ENCODE results near the gene TBC1D10A.
"Not testable (repeated sequence)": the region's sequence is repeated elsewhere in the genome, so short reads cannot be mapped to it uniquely, and the experiment has no call there.

TBC1D10A gene

DNA sequence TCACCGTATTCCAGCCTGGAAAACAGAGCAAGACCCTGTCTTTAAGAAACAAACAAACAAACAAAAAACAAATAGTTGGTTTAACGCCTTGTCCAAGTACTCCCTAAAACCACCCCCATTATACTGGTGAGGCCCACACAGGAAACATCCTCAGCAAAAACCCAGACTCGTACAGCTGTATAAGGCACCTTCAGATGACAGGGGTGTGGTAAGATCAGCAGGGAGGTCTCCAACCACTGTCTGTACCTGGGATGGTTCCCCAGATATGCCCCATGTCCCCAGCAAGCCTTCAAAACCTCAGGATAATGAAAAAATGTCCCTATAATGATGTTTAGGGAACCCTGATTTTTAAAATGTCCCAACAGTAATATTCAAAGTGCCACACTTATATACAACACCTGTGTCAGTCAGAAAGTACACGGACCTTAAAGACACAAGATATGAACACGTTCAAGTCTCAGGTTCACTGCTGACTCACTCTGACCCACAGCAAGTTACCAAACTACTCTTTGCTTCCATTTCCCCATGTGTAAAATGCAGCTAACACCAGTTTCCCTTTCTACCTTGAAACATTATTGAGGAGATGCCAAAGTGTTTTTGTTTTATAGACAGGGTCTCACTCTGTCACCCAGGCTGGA, 20.6 kb upstream of the TBC1D10A start:
- no peak for DNase-seq (ENCODE audit: low read depth in 2 of 2, low spot score in 1 of 2)

DNA sequence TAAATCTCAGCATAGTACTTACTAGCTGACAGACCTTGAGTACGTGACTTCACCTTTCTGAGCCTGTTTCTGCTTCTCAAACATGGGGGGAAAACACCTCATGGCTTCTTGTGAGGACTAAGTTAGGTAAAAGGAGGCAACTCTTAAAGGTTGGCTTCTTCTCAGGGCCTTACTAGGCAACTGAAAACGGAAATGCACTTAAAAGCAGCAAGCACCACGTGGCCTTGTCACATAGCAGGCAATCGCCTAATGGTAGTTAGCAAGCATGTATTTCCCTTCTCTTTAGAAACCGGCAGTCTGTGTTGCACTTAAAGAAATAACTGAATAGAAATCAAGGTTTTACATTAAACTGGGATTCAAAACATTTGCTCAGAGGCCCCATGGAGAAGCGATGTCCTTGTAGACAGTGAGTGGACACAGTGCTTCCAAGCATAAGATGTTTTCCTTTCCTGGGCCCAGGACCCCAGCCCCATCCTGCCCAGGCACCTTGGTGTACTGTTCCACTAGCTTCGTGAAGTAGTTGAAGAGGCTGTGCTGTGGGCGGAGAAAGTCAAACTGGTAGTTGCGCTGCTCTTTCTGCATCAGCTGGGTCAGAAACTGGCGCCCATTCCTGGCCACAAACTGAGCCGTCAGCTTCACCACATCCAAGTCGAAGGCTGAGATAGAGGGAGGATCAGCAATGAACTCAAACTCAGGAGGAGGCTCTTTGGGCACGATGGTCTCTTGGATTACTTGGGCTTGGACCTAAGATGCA, 17.9 kb upstream of the TBC1D10A start:
- DNase-seq (ENCODE audit: low read depth in 2 of 2, low spot score in 1 of 2): no peak

DNA sequence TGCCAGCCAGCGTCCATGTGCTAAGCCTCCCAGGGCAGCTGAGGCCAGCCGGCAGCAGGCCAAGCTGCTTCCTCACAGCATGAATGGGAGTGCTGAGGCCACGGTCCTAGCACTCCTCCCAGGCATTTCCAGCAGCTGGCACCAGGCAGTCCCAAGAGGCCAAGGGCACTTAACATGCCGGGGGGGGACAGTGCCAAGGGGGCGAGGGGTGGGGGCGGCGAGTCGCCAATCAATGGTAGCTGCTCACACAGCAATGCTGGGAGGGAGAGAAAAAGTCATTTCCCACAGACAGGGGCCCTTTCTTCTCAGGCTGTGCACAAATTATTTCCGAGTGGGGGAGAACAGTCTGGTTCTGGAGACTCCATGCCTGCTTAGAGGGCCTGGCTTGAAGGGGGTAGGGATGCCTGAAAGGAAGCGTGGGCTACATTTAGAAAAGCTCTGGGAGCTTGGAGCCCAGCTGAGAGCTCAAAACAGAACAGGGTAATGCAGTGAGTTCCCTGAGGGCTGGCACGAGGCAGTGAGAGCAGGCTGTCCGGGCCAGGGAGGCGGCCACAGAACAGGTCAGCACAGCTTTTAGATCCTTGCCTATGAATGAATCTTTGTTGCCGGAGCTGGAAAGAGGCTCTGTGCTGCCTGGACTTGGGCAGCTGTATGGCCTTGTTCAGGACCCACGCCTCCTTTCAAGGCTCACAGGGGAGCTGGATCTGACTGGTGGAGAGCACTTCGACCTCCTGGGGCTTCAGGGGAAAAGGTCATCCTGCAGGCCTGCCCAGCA, 14.4 kb upstream of the TBC1D10A start:
- DNase-seq (ENCODE audit: low read depth in 2 of 2, low spot score in 1 of 2): no peak

DNA sequence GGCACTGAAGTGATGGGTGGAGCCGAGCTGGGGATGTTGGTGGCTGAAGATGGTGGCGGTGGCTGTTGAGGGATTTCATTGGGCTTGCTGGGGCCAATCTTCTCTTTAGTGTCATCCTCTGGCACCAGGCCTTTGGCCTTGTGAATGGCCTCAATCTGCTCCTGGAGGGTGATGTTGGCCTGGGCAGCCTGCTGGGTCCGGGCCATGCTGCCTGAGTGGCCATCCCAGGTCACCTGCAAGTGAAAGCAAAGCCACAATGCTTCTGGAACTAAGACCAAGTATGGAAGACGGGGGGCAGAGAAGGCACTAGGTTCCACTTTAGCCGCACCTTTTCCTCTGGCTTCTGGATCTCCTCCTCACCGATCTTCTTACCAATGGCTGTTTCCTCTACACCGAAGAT, 12.1 kb upstream of the TBC1D10A start:
- no peak for DNase-seq (ENCODE audit: low read depth in 2 of 2, low spot score in 1 of 2)

DNA sequence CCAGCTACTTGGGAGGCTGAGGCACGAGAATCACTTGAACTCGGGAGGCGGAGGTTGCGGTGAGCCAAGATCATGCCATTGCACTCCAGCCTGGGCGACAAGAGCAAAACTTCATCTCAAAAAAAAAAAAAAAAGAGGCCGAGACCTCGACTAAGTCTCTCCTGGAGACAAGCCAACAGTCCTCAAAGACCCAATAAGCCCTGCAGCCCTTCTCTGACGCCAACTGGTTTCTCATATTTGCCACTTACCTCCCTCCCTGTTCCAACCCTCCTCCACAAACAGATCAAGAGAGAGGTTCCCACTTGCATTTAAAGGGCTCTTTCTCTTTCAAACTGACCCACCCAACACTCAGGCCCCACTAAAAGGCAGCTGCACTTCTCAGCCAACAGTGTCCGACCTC, 11.6 kb upstream of the TBC1D10A start:
- DNase-seq (ENCODE audit: low read depth in 2 of 2, low spot score in 1 of 2): not testable (repeated sequence)

DNA sequence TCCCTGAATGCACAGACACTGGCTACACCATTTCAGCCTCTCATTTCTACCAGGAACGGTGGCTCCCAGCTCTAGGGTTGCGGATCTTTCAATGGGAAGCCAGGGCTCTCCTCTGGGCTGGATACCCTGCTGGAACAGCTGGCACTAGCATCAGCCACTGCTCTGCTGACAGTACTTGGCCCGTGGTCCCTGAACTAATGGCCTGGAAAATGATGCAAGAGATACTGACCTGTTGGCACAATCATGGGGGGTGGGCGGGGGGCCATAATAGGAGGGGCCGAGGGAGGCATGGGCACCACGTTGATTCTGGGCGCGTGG, 10.7 kb upstream of the TBC1D10A start:
- no peak for DNase-seq (ENCODE audit: low read depth in 2 of 2, low spot score in 1 of 2)

DNA sequence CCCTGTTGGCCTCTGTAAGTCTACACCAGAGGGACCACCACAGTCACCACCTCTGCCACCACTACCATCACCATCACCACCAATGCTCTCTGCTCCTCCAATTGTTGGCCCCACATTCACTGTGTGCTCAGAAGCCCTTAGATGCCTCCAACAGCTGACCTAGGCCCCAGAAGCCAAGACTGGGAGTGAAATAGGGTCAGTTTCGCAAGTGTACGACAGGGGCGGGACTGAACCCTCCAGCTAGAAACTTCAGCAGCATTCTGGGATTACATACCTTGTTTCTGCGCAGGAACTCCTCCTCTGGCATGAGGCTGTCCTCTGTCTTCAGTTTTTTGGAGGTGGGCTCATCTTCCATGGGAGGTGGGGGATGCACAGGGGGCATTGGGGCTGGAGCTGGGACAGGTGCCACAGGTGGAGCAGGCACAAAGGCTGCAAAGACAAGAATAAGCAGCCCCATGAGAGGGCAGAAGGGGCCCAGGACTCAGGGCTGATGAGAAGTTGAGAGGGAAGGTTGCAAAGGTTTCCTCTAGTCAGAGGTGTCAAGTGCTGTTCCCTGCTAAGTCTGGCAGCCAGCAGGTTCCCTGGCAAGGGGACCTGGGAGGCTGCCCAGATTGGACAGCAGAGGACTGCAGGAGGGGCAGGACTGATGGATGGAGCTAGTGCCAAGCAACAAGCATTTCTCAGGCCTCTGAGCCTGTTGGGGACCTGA, 10.2 kb upstream of the TBC1D10A start:
- no peak for DNase-seq (ENCODE audit: low read depth in 2 of 2, low spot score in 1 of 2)

DNA sequence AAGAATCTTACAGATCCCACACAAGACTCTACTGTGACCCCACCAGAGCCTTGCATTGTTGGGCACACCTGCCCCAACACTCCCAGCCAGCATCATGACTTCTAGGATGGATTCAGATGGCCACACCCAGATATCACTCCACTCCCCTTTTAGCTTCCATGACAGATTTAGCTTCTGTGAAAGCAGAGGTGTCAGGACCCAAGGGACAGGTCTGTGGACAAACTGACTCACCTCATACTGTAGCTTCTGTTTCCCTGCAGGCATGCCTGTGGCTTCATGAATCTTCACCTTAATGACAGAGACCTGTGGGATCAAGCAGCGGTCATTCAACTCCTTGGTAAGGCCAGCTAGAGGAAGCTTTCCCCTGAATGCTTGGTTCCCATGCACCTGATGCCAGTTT, 8.5 kb upstream of the TBC1D10A start:
- DNase-seq (ENCODE audit: low read depth in 2 of 2, low spot score in 1 of 2): no peak

DNA sequence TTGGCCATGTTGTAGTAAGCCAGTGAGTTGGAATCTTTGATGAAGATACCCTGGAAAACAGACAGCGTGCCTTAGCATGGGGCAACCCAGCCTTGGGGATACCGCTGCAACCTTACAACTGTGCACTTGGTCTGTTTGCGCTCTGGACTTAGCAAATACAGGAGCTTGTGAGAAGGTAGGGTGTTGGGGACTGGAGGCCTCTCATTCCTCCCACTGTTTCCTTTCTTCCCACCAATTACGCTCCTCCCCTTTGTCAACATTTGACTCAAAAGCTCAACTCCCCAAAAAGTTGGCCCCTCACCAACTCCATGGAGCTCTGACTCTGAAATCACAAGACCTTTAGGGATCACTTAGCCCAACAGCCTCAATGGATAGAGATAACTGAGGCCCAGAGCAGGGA, 7.9 kb upstream of the TBC1D10A start:
- DNase-seq (ENCODE audit: low read depth in 2 of 2, low spot score in 1 of 2): no peak

DNA sequence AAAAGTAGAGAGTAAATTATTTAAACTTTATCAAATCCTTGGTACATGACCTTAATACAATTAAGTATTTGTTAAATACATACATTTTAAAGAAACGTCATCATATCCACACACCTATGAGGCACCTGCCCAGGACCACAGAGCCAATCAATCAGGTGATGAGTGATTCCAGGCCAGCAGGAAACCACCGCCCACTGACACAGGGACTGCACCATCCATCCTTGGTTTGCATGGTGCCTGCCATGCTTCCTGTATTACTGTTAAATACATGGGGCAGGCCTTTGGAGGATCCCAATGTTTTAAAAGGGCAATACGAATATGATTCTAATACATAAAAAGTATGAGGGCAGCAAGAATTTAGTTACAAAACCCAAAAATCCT, 7.0 kb upstream of the TBC1D10A start:
- DNase-seq (ENCODE audit: low read depth in 2 of 2, low spot score in 1 of 2): no peak

DNA sequence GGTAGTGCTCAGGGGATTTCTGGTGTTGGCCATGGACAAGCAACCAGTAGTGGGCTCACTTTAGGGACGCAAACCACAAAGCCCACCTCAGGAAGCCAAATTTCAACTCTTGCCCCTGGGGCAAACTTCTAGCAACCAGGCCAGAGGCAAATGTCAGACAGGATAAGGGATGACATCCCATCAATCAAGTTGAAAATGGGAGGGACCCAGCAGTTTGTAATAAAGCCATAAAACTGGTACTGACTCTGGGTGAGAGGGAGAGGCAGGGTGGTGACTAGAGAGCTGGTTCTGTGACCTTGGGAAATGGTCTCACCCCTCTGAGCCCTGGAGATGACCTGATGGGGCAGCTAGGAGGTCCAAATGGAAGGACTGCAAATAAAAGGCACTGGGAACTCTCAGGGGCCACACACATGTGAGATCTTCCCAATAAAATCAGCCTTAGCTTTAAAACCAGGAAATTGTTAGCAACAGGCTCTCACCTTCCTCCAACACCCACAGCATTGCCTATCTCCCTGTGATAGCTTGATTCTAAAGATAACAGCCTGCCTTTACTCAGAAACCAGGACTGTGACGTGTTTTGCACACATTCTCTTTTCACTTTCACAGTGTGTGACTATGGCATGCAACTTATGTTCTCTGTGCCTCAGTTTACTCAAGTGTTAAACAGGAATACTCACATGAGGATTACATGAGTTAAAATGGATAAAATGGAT, 6.4 kb upstream of the TBC1D10A start:
- DNase-seq (ENCODE audit: low read depth in 2 of 2, low spot score in 1 of 2): no peak

DNA sequence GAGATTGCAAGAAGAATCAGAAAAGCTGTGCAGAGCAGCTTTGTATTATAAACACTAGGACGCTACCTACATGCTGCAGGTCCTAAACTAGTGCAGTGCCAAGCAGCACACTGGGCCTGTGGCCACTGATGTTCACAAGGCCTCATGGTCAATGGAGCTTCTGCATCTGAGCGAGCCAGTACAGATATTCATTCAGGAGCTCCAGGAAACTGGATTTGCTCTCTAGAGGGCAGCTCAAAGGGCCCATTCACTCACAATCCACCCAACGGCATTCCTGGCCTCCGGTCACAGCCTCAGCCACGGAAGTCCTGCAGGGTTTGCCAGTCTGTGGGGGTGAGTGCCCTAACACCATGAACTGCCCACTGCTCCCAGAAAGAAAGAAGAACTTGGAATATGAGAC, 5.8 kb upstream of the TBC1D10A start:
- DNase-seq (ENCODE audit: low read depth in 2 of 2, low spot score in 1 of 2): no peak

DNA sequence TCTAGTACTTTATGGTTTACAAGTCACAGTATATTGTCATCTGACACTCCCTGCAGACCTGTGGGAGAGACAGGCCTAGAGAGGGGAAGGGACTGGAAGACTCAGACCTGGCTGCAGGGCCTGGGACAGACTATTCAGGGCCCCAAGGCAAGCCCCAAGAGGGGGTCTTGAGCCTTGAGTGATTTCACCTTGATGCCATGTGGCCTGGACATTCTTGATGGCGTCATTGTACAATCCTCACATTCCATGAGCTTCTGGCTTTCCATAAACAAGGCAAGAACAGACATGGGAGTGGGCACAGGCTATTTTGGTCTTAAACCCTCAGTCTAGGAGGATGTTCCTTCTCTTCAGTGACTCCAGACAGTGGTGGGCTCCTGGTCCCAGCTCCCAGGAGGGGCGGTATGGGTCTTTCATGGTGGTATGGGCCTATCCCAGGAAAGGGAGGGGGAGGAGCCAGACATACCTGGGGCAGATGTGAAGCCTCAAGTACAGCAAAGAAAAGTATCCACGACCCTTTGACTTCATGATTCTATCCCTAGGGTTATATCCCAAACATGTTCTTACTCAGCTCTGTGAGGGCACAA, 1.8 kb upstream of the TBC1D10A start:
- no peak for DNase-seq (ENCODE audit: low read depth in 2 of 2, low spot score in 1 of 2)

DNA sequence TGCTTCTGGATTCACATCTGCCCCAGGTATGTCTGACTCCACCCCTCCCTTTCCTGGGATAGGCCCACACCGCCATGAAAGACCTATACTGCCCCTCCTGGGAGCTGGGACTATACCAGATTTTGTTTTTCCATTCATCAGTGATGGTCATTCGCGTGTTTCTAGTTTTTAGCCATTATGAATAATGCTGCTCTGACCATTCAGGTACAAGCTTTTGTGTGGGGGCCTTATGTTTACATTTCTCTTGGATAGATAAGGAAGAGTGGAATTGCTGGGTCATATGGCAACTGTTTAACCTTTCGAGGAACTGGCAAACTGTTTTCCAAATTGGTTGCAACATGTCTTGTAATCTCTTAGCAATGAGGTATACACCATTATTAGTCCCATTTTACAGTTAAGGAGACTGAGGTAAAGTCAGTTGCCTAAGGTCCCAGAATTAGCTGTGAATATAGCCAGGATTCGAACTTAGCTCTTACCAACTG, 1.2 kb upstream of the TBC1D10A start:
- DNase-seq (ENCODE audit: low read depth in 2 of 2, low spot score in 1 of 2): no peak

DNA sequence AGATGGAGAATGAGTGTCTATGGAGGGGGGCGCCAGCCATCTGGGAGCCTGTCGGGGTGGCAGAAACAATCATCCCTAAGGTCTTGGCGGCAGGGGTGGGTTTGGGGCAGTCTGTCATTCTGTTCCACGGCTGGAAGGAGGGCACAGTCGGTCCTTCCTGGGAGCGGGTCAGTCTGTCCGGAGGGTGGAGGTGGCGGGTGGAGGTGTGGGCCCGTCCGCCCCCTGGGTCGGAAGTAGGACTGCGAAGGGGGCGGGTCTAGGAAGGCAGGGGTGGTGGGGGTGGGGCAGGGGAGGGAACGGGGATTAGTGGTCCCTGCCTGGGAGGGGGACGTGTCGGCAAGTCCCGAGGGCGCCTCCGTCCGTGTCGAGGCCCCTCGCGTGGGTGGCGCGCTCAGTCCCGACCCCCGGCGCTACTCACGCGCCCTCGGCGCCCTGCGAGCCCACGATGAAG, 461 bp downstream of the TBC1D10A start:
- no peak for DNase-seq (ENCODE audit: low read depth in 2 of 2, low spot score in 1 of 2)

DNA sequence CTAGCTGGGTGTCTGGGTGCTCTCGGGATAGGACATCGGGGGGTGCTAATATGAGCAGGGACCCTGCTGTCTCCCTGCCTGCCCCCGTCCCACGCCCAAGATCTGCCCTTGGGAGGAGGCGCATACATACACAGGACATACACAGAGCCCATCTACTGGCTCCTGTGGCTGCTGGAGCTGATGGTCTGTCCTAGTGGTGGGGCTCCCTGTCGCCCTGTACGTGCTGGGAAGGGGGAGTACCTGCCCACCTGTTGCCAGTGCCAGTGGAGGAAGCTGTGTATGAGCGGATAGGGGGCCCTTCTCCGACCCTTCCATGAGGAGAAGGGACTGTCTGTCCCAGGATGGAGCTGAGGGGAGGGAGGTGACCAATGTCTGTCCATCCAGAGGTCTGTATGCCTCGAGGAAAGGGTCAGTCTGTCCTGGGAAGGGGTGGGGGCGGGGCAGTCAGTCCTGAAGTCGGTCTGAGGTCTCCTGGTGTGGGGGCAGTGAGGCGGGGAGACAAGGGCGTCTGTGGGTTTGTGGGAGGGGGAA, 952 bp downstream of the TBC1D10A start:
- DNase-seq (ENCODE audit: low read depth in 2 of 2, low spot score in 1 of 2): no peak

DNA sequence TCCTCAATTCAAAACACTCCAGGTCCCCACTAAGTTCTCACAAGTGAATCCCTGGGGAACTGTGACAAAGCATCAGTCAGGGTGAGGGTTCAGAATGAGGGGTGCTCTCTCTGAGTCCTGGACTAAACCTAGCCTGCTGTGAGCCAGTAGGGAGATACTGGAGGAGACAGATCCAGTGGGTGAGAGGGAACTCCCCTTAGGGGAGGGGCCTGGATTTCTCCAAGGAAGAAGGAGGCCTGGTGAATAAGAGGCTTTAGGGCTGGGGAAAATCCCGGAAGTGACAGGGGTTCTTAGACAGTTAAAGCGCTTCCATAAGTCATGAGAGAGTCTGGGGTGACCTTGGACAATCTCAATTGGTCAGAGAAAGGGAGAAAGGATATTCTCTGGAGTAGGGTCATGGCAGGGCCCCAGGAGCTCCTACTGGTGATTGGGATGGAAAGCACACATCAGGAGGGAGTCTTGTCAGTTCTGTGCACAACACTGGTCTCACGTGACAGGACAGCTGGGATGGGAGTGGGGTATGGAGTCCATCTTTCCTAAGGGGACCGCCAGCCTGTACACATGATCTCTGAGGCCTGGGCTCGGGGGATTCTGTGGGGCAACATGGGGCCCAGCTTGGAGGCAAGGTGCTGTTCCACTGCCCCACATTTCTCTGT, 1.5 kb downstream of the TBC1D10A start:
- DNase-seq (ENCODE audit: low read depth in 2 of 2, low spot score in 1 of 2): no peak

DNA sequence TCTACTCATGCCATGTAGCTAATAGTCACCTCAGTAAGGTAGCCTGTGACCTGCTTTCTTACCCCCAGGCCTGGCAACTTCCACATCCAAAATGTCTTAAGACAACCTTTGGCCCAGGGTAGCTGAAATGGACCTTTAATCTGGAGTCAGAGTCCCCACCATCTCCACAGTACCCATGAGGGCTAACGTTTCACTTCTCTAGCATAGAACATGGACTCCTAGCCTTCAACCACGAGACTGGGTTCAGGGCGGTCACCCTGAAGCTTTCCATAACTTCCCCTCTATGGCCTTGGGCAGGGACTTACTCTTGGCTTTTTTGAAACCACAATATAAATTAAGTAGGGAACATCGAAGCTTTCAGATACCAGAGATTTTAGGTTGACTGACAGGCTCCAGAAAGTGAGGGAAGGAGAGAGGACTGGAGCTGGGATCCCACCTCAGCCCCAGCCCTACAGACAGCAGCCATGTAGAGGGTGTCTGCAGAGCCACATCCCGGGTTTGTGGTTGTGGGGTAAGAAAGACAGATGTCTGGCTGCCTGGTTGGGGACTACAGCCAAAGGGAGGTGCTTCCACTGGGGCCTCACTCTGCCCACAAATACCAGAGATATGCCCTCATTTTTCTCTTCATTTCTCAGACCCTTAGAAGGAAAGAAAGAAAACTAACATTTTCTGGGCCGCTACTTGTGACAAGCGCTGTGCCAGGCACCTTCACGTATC, 2.6 kb downstream of the TBC1D10A start:
- DNase-seq (ENCODE audit: low read depth in 2 of 2, low spot score in 1 of 2): no peak

DNA sequence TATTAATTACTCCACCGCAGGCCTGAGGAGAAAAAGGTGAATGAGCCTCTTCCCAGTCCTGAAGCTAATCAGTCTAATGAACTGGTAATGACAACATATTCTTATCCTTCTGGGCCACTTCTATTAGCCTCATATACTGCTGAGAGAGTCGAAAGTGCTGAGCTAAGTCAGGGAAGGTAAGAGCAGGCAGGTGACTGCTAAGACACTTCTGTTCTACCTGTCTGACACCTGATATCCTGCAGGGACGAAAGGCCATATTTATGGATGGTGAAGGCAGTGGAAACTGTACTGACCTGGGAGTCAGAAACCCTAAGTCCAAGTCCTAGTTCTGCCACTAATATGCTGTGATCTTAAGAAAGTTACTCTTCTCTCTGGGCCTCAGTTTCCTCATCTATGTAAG, 3.5 kb downstream of the TBC1D10A start:
- no peak for DNase-seq (ENCODE audit: low read depth in 2 of 2, low spot score in 1 of 2)

All from stimulated activated CD8-positive, alpha-beta memory T cell treated with anti-CD3 and anti-CD28 coated beads, Interleukin-4, amount 100 ng/mL, for 4 hours (primary cell).